Ureter (tissue), 1 donor: ENCODE results near the gene EIPR1. TPM values are rescaled to one million over a fixed set of nuclear protein-coding genes. Genes with fewer than 3 reads are reported as not detected.

Source experiments
- DNase-seq: peaks from one replicate; pipeline ENCODE4 v3.0.0-alpha.2; 2020; ENCODE audit warnings: low spot score
- total RNA-seq: library from RNA; stranded (reverse); gene quantifications from one replicate; pipeline ENCODE4 v1.2.4, GENCODE V29; 2023
- donor health status: DM: yes; HTN: yes; CAD: no.

EIPR1 gene
- total RNA-seq, 1 donor from 2014 or later: 38.1 TPM

DNA sequence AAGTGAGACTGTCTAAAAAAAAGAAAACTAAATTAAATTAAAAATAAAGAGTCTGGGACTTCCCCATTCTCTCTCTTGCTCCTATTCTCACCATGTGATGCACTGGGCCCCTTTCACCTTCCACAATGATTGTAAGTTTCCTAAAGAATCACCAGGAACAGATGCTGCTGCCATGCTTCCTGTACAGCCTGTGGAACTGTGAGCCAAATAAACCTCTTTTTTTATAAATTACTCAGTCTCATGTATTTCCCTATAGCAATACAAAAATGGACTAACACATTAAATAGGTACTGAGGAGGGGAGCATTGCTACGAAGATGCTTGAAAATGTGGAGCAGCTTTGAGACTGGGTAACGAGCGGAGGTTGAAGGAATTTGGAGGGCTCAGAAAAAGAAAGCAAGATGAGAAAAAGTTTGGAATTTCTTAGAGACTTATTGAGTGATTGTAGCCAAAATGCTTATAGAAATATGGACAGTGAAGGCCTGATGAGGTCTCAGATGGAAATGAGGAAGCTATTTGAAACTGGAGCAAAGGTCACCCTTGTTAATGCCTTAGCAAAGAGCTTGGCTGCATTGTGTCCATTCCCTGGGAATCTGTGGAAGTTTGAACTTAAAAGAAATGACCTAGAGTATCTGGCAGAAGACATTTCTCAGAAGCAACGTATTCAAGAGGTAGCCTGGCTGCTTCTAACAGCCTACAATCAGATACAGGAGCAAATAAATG is 128.7 kb downstream of the EIPR1 start:
- DNase-seq: no peak

DNA sequence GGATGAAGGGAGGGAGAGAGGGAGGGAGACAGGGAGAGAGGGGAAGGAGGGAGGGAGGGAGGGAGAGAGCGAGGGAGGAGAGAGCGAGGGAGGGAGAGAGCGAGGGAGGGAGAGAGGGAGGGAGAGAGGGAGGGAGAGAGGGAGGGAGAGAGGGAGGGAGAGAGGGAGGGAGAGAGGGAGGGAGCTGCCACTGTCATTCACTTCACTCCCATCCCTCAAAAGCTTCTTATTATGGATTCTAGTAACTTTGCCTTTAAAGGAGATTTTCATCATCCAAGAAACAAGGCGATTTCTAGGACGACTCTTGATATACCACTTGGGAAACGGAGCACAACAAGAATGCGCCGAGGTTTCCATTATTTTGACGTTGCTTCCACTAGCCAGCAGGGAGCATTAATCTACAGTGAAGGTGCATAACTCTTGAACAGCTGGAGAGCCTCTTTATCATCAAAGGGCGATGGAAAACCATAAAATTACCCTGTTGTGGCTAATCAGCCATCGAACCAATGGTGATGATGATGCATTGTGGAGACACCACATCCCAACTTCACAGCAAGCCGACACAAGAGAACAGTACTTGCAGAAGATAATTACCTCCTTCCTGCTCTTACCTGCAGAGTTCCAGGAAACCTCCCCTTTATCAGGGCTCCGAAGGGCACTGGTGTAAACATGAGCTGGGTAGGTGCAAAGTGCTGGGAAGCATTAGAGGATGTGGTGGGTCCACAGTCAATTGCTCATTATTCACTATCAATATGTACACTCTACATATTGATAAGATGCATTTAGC is 130.5 kb downstream of the EIPR1 start:
- no peak for DNase-seq

DNA sequence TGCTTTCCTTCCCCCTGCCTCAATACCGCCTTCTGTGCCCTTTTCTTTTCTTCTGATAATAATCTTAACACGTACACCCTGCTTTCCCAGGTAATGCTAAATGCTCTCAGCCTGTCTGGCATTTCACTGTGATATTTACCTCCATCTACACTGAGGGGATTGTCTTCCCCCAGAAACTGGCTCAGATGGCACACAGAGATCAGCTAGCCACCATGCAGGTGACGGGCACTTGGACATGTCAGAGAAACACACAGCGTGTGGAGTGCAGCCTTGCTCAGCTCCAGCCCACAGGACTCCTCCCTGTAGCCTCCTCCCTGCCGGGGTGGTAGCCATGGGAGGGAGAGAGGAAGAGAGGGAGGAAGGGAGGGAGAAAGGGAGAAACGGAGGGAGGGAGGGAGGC is 131.2 kb downstream of the EIPR1 start:
- DNase-seq: peak; percentile 13

DNA sequence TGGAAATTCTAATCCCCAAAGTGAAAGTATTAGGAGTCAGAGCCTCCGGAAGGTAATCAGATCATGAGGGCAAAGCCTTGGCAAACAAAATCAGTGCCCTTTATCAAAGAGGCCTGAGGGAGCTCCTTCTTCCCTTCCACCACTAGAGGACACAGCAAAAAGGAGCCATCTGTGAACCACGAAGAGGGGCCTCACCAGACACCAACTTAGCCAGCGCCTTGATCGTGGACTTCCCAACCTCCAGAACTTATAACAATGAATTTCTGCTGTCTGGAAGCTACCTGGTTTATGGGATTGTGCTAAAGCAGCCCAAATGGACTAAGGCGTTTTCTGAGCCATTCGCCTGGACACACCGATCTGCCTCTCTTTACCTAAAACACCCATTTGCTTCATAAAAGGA is 133.1 kb downstream of the EIPR1 start:
- DNase-seq: peak; percentile 10

DNA sequence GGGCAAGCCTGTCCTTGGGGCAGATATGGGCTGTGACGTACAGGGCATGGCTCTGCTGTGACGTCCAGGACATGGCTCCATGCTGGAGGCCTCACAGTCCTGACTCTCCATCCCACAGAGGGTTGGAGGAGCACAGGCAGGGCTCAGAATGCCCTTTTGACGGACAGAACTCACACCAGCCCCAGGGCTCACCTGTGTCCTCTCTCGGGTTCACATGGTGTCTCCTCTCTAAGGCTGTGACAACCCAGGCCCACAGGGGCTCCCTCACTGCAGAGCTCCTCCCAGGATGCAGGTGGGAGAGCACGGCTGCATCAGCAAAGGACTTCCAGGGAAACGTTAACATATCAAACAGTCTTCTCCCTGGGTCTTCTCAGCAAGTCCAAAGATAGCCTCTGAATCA is 133.8 kb downstream of the EIPR1 start:
- peak; percentile 22 for DNase-seq

DNA sequence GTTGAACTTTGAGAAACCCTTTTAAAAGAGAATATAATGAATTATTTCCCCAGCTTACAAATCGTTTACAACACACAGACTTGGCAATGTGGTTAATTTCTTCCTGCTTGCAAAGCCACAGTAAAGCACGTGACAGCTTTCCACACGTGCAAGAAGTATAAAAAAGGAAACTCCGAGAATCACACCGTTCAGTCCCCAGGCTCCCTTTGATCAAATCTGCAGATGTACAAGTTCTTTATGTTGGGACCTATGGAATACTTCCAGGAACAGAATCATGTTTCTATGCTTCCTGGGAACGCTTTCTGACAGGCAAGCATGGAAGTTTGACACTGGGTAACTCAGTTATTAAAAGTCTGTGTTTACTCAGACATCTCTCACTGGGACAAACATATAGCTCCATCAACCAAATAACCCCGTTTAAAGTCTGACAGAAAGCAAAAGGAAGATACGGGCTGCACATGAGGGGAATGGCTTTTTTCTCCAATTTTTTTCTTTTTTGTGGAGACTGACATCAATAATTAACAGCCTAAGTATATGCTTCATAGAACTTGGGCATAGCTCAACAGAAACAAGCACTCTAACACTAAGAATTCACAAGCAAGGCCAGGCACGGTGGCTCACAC is 134.8 kb downstream of the EIPR1 start:
- no peak for DNase-seq

DNA sequence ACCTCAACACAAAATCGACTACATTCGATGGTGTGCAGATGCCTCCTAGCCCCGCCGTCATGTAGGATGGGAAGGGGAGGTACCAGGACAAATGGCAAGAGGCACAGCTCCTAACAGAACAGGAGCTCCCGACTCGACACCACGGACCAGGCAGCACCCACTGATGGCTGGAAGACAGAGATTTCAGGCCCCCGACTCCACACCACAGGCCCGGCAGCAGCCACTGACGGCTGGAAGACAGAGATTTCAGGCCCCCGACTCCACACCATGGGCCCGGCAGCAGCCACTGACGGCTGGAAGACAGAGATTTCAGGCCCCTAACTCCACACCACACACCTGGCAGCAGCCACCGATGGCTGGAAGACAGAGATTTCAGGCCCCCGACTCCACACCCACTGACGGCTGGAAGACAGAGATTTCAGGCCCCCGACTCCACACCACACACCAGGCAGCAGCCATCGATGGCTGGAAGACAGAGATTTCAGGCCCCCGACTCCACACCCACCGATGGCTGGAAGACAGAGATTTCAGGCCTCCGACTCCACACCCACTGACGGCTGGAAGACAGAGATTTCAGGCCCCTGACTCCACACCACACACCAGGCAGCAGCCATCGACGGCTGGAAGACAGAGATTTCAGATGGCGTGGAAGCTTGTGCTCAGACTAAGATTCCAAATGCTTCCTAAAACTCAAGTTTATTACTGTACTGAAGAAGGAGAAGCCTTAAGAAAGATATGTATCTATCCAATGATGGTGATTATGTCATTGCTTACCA is 135.5 kb downstream of the EIPR1 start:
- DNase-seq: no peak

DNA sequence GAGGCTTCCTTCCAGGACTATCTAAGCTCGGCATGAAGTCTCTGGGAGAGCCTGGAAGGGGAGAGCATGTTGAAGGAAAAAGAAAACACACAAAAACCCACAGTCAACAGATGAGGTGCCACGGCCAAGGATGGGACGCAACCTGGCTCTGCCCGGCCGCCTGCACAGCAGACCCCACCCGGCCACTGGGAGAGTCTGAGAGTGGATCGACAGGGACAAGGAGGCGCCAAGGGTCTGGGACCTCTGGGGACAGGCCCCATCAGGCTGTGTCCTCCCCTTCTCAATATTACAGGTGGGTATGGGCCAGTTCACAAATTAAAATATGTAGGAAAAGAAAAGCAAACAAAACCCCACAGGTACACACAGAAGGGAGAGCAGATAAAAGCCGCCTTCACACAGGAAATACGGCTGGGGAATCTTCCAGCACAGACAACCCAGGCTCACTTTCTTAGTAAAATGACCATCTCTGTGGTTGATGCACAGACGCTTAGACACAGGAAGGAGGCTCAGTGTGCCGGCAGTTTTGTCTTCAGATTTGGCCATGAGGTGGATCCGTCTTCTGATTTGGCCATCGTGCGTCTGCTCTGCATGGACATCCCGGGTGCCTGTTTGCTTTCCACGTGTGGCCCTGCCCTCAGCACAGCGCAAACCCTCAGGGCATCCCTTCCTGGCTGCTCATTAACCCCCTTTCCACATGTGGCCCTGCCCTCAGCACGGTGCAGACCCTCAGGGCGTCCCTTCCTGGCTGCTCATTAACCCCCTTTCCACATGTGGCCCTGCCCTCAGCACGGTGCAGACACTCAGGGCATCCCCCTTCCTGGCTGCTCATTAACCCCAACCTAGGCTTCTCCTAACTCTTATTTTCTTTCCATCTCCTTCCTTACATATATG is 138.4 kb downstream of the EIPR1 start:
- DNase-seq: no peak

DNA sequence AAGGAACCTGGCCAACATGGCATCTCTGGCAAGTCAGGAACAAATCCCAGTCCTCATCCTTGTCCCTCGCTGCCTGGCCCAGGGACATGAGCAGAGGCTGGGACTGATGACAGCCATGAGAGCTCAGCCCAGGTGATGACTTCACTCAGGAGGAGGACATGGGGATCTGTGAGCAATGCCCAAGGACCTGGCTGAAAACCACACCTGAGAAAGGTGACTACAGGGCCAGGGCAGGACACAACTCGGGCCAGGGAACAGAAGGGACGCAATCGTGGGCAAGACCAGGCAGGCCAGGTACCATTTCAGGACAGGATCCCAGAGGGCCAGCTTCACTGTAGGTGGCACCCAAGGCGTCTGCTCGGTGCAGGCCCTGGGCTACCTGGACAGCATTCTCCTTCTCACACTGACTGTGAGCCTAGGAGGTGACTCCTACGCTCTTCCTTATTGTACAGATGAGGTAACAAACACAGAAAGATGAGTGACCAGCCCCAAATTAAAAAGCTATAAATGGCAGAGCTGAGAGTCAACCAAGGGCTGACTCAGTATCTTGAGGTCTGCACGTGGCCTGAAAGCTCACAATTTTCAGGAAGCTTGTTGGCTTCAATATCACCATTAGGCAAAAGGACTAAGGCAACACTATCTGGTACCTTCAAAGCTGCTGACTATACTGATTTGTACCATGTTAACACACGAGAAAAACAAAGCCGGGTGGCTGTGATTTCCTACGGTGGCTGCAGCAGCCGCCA is 141.1 kb downstream of the EIPR1 start:
- DNase-seq: no peak

DNA sequence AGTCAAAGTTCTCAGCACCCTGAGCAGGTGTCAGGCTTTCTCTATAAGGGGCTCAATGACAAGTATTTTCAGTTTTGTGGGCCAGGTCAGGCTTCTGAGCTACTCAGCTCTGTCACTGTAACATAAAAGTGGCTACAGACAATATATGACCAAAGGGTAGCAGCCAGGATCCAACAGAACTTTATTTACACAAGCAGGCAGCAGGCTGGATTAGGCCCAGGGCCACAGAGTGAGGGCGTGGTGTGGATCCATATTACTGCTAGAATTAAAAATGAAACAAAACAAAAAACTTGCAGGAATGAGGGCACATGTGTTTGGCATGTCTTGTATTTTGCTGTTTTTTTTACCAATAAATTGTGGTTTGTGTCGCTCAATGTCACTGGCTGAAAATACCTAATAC is 143.7 kb downstream of the EIPR1 start:
- no peak for DNase-seq

DNA sequence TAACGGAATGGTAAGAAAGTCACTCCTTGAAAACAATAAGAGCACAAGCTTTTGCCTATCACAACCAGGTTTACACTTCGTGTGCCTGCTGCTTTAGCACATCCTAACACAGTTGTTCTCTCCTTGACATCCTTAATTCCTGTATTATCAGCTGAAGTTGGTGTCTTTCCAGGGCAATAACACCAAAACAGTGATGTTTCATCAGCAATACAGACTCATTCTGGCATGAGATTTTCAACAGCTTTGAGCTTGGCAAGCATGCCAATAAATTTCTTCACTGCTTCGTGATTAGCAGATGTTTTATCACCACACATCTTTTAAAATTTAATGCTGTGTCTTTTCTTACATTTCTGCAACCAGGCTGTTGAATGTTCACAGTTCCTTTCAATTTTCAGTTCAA is 148.4 kb downstream of the EIPR1 start:
- no peak for DNase-seq

DNA sequence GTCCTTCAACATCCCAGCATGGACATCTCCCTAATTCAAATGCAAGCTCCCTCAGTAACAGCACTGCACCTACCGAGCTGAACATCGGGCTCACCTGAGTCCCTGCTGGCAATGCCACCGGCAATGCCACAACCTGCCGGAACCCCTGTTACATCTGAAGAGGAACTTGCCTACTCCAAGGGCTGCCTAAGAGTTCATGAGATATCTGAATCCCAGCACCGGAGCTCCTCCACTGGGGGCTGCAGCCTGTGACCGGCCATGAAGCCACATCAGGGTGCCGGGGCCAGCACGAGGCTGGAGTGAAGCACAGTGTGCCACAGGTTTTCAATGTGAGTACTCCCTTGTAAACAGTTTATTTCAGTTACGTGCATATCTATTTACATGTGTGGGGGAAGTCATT is 152.9 kb downstream of the EIPR1 start:
- DNase-seq: no peak

DNA sequence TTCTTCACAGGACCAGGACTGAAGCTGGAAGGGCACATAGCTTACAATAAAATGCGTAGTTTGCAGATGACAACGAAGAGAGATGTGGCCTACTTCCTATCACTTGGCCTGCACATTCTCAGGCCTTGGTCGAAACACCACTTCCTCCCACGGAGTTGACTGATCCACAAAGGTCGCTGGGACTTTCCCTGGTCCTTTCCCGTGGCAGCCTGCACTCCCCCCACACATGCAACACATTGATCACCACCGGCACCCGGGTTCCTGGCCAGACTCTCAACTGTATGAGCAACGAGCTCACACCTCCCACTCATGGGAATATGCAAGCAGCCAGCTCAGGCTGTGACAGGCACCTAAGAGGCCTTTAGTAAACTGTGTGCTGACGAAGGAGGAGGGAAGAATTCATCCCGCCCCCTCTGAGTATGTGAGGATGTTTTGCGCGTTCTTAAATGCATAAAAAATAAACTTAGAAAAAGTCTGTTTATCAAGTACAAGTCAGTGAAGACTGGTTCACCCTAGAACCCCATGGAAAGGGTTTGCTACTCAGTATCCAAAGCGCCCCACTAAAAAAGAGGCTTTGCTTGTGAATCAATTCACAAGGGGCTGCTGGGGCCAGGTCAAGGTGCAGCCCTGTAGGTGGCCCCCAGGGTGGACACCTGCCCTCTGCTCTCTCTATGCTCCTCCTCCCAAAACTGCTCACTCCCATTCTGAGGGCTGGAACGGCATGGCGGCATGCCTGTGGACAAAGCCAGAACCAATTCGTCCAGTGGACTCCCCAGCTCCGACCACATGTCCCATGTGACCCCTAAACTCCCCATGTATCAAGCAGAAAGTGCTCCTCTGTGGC is 154.3 kb downstream of the EIPR1 start:
- DNase-seq: no peak

DNA sequence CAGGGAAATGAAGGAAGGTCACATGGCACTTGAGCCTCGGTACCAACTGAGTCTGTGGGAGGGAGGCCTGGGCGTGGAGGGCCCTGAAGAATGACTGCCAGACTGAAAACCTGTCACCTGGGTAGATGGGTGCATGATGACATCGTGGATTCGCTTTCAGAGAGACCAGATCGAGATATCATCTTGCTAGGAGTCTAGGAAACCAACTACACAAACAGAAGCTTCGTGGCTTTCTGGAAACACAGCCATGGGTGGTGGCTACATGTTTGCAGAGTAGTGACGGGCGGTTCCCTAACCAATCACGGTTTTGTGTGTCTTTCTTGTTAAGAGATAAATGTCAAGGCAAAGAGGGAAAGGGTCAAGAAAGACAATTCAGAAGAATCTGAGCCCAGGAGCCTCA is 155.0 kb downstream of the EIPR1 start:
- DNase-seq: no peak

DNA sequence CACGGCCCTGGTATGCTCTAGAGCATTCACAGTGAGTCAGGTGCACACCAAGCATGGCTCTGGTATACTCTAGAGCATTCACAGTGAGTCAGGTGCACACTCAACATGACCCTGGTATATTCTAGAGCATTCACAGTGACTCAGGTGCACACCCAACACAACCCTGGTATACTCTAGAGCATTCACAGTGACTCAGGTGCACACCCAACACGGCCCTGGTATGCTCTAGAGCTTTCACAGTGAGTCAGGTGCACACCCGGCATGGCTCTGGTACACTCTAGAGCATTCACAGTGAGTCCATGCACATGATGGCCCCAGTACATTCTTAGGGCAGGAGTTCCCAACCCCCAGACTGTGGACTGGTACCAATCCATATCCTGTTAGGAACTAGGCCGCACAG is 158.1 kb downstream of the EIPR1 start:
- DNase-seq: no peak

DNA sequence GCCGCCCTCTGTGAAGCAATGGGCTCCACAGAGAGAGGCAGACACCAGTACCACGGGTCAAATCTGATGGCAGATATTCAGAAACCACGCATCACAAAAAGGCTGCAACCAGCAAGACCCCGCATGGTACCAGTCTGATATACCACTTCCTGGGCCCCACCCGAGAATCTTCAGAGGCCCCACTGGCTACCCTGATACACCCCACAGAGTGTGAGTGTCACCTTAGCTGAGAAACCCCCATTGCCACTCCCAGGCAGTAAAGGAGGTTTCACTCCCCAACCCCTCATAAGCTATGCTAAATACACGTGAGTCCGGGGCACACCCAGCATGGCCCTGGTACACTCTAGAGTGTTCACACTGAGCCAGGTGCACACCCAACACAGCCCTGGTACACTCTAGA is 160.0 kb downstream of the EIPR1 start:
- no peak for DNase-seq

DNA sequence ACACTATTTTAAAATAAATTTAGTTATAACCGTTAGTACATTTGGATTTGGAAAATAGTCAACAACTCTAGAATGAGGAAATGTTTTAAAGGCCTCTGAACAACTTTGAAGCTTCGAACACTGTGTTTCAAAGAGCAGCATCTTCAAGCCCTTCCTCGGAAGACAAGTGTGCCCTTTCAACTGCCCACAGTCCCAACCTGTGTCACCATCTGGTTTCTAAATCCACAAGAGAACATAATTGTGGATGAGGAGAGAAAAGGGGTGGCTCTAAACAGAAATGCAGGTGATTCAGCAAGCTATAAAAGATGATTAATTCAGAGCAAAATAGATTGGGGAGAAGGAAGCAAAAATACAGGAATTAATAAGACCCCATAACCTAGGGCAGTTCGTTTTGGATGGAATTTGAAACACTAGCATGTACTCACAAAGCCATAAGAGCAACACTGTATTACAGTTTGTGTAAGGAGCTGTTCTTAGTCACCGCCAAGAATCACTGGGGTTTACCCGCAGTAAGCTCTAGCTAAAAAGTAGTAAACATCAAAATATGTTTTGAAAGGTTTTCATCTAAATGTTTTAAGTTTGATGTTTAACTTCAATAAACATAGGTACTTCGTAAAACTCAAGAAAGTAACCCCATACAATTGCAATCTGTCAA is 160.7 kb downstream of the EIPR1 start:
- no peak for DNase-seq

DNA sequence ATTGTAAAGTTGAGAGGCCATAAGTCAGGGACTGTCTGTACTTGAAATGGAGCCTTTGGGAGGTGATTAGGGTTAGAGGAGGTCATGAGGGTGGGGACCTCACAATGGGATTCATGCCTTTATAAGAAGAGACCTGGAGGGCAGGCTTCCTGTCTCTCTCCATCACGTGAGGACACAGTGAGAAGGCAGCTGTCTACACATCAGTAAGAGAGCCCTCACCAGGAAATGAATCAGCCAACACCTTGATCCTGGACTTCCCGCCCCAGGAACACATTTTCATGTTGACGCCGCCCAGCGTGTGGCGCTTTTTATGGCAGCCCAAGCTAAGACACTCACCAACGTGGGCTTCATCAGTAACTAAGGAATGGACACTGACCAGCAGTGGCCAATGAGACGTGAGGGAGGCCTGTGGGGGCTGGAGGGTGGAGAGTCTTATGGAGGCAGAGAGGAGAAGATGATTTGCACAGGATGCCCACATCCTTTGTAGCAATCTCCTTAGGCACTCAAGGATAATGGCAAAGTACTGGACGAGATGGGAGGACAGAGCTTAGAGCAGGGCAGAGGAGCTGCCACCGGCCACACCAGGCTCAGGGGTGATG is 162.7 kb downstream of the EIPR1 start:
- no peak for DNase-seq

DNA sequence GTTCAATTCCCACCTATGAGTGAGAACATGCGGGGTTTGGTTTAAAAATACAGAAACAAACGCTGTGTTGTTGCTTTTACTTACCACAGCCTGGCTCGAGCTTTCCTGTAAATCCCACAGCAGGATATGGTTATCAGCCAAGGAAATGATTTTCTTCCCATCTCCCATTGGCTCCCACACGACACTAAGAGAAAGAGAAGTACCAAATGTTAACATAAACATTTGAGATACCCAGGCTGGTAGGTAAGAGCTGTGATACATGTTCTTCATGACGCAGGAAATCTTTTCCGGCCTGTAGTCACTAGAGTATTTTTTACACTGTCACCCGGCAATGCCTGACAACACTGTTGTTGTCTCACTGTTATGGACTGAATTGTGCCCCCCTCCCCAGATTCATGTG is 163.6 kb downstream of the EIPR1 start:
- no peak for DNase-seq
